Left renal pelvis (tissue), 4 donors: ENCODE data around the gene RAB6D. TPM values are rescaled to one million over a fixed set of nuclear protein-coding genes. Genes with fewer than 3 reads are reported as not detected.
"Not testable (repeated sequence)": the region's sequence is repeated elsewhere in the genome, so short reads cannot be mapped to it uniquely, and the experiment has no call there.

Source experiments
- DNase-seq, 4 donors: peaks; one replicate each; pipeline ENCODE4 v3.0.0-alpha.2; 2013; ENCODE audit warnings: low read depth in 4 of 4, low spot score in 3 of 4
- polyA plus RNA-seq, 4 donors: library from polyadenylated mRNA; unstranded; fragments of 120-200 nt; gene quantifications; one replicate each; pipeline ENCODE4 v1.2.1, GENCODE V29; 2013; ENCODE audit not compliant: insufficient read length in 4 of 4

RAB6D gene
- polyA plus RNA-seq, result 1 to 10 TPM in 3 of 4 donors, under 1 TPM in 1; 0.50 to 2.6 (median 1.7) TPM

DNA sequence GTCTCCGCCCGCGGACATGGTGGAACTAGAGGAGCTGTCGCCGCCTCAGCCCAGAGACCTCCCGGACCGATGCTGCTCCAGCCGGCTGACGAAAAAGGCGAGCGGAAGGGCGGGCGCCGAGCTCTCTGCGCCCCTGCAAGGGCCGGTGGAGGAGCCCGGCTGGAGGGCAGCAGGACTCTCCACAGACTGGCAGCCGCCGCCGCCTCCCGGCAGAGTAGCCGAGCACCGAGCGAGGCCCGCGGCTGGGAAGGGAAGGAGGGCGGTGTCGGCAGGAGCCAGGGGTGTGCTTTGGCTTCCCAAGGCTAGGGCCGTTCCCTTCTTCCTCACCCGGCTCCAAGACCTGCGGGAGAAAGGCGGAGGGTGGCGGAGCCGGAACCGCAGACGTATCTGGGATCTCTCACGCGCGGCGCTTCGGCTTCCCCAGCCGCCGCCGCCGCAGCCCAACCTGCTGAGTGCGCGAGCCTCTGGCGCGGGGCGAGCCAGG is at the start of gene RAB6D:
Gene RAB6D (minus strand): TSS at position 466 of the 484 bp plus-strand sequence. CDS start 448 bp downstream, at position 18.
- DNase-seq, result peak in 2 of 4 donors; percentile 5 to 11

GRCh38 chr2:131413148-131413747 is 49.3 kb upstream of the RAB6D start:
- peak in 3 of 4 donors; percentile 46 to 63 (median 54) for DNase-seq

- DNase-seq, result no peak
These were observed 46.2 kb upstream of the RAB6D start for GRCh38 chr2:131410173-131410572.

GRCh38 chr2:131408778-131409177 is 44.8 kb upstream of the RAB6D start:
- no peak for DNase-seq

GRCh38 chr2:131408207-131408606 is 44.2 kb upstream of the RAB6D start:
- DNase-seq, result no peak

DNA sequence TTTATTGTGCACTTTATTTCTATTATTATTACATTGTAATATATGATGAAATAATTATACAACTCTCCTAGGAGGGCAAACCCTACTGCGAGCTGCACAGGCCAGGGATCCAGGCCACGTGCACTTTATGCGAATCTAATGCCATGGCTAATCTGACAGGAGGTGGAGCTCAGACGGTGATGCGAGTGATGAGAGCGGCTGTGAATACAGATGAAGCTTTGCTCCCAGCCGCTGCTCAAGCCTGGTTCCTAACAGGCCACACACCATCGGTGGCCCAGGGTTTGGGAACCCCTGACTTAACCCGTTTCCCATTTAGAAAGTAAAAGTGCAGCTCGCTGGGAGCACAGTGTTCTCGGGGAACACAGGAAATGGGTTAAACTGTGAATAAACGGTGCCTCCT is 40.8 kb upstream of the RAB6D start:
- DNase-seq, result no peak

GRCh38 chr2:131402320-131403039 is 38.5 kb upstream of the RAB6D start:
- no peak for DNase-seq

- no peak for DNase-seq
These were observed 36.9 kb upstream of the RAB6D start for GRCh38 chr2:131400849-131401248.

DNA sequence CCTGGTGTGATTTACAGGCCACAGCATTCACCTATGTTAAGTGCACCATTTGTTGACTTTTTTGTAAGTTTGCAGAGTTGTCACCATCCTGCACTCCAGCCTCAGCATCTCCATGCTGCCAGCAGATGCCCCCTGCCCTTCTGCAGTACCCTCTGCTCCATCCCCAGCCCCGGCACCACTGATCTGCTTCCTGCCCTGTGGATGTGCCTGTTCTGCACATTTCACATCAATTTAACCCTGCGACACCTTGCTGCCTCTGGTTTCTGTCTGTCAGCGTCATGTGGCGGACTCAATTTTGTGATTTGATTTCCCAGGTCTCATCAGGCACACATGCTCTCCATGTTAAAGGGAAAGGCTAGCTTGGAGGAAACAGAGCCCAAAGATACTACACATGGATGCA is 36.5 kb upstream of the RAB6D start:
- not testable (repeated sequence) for DNase-seq

GRCh38 chr2:131396209-131396608 is 32.2 kb upstream of the RAB6D start:
- not testable (repeated sequence) for DNase-seq

- not testable (repeated sequence) for DNase-seq
These were observed 31.2 kb upstream of the RAB6D start for GRCh38 chr2:131395024-131395645.

DNA sequence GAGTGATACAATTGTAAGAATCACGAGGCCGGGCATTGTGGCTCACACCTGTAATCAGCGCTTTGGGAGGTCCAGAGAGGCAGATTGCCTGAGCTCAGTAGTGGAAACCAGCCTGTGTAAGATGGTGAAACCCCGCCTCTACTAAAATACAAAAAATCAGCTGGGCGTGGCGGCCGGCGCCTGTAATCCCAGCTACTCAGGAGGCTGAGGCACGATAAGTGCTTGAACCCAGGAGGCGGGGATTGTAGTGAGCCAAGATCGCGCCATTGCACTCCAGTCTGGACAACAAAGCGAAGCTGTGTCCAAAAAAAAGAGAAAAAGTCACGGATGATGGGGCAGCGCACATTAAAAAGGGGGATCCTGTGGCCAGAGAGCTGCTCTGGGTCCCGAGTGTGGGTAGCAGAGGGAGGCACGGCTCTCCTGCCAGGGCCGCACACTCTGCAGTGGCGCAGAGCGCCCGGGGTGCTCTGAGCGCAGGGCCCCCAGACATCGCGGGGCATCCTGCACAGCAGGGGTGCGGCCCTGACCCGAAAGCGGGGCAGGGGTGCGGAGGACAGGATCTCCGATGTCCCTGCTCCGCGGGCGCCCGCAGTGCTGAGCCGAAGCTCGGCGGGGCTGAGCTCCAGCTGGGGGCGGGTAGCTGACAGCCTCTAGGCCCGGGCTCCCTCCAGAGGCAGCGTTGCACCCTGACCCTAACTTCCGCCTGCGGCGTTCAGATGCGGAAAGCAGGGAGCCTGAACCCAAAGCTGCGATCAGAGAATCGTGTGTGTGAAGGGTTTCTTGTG is 30.4 kb upstream of the RAB6D start:
- DNase-seq, result no peak

DNA sequence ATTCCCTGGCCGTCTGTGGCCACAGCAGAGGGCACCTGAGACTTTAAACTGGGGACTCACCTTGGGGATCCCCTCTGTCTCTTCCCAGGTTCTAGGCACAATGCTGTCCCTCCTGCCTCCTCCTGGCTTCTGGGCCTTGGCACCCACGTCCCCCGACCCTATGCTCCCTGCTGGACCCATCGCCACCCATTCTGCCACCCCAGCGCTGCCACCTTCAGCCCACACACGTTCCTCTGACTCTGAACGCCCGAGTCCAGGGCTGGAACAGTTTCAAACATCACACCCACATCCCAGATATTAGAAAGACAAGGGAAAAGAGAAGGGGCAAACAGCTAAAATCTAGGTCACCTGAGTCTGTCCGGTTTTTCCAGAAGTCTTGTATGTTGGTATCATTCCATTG is 28.0 kb upstream of the RAB6D start:
- not testable (repeated sequence) for DNase-seq

GRCh38 chr2:131391471-131391870 is 27.5 kb upstream of the RAB6D start:
- DNase-seq, result not testable (repeated sequence)

DNA sequence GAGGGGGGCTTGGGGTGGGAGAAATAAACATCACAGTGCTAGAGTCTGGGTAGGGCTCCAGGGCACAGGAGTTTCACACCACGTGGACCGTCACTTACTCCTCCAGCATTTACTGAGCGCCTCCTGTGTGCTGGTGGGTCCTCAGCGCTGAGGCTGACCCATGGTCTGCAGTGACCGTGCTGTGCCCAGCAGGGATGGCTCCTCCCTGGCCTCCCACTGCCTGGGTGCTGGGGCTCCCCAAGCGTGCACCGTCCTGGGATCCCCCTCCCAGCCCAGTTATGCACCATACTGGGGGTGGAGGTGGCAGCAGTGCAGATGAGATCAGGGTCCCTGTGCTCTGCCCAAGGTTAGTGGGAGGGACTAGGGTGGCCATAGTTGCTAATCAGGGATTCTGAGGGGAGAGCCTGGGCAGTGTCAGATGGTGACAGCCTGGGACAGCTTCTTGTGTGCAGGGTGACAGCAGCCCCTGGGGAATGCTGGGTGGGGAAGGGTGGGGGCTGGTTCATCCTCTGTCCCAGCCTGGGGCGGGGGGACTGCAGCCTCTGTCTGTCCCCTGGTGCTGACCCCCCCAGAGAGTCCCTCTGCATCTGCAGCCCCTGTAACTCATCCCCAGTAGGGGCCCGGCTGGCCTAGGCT is 26.6 kb upstream of the RAB6D start:
- DNase-seq, result not testable (repeated sequence)

- no peak for DNase-seq
These were observed 25.7 kb upstream of the RAB6D start for GRCh38 chr2:131389657-131390056.

GRCh38 chr2:131388834-131389233 is 24.9 kb upstream of the RAB6D start:
- DNase-seq, result not testable (repeated sequence)

DNA sequence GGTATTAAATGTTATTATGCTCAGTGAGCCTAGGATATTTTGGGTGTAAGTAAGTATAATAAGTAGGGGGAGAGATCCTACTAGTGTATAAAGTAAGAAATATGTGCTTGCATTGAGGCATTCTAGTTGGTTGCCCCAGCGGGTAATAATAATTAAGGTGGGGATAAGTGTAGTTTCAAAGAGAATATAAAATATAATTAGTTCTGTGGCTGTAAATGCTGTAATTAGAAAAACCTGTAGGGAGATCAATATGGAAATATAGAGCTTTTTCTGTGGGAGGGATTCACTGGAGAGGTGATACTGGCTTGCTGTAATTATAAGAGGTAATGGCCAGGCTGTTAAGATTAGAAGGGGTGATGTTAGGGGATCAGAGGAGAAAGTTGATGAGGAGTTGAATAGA is 9.1 kb upstream of the RAB6D start:
- not testable (repeated sequence) for DNase-seq

GRCh38 chr2:131369954-131370353 is 6.0 kb upstream of the RAB6D start:
- DNase-seq, result no peak

DNA sequence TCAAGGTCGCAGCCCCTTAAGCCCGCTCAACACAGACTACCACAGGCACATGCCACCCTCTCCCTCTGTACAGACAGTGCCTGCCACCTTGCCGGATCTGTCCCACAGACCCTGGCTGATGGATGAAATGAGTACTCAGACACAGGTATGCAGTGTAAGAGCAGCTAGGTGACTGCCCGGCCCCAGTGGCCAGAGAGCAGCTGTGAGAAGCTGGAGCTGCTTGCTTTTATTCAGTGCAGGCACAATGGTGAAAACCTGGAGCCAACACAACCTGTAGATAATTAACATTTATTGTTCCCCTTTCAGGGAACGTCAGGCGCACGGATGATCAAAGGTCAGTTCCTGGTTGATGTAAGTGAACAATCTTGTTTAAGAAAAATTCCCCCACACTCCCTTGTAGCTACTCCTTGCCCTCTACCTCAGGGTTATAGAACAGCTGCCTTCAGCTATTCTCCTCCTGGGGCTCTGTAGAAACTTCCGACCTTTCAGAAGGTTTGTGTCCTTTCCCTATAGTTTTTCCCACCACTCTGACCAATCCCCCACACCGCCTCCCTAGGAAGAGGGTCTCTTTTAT is 4.6 kb upstream of the RAB6D start:
- not testable (repeated sequence) for DNase-seq
